GM18870 (cell line): ENCODE data around the gene CLIC5.
"Not testable (repeated sequence)": the region's sequence is repeated elsewhere in the genome, so short reads cannot be mapped to it uniquely, and the experiment has no call there.

Experiments
- ATAC-seq: cut with Tn5 transposase; IDR thresholded peaks from one replicate; pipeline ENCODE4 v1.9.1; 2021; ENCODE audit warnings: moderate library complexity; ENCODE audit not compliant: unreplicated experiment

CLIC5 gene

DNA sequence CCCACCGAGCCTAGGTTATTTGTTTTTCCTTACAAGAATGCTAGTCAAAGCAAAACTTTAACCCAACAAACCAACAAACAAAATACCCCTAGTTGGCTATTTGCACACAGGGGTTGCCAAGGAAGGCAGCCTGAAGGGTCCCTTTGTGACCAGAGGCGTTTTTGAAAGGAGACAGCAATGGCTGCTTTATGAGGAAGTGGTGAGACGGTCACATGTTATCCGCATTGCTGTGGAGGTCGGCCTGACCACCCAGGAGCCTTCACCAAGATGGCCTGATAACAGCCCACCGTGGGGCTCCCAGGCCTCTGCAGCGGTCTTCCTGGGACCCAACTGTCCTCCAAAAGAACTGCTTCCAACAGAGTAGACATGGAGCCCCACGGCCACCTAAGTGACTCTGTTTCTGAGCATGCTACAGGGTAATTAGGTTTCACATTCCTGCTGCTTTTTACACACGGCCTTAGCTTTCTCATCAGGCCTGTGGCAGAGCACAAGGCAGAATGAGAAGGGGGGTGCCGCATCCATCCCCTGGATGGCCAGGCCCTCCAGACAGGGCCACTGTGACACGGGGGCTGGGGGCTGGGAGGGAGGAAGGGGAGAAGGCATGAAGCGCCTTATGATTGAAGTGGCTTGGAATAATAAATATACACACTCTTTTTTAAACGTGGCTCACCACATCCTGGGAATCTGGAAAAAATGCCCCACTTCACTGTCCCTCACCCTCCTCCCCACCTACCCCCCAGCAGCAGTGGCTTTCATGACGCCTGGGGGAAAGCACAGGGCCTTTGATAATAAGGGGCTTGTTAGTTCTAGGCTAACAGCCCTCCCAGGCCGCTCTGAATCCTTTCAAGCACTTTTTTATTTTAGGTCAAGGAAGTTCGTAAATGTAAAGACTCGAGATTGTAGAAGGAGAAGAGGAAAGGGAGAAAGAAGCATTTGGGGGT, 86.0 kb downstream of the CLIC5 start:
- ATAC-seq, result no peak

GRCh38 chr6:45928721-45929305, 86.8 kb downstream of the CLIC5 start:
- no peak for ATAC-seq

- ATAC-seq, result no peak
Measured at GRCh38 chr6:45927421-45928320, 88.0 kb downstream of the CLIC5 start.

DNA sequence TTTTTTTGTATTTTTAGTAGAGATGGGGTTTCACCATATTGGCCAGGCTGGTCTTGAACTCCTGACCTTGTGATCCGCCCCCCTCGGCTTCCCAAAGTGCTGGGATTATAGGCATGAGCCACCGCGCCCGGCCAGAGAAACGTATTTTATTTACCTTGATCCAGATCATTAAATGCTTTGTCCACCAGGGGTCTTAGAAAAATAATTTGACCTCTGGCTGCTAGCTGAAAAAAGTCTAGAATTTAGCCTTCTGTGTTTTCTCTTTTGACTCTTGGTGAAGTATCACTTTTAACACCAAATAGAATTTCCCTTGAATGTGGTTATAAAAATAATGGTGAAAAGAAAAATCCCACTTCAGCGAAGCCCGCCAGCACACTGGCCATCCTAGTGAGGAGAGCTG, 89.2 kb downstream of the CLIC5 start:
- not testable (repeated sequence) for ATAC-seq

GRCh38 chr6:45924763-45925342, 90.8 kb downstream of the CLIC5 start:
- no peak for ATAC-seq

GRCh38 chr6:45923831-45924391, 91.7 kb downstream of the CLIC5 start:
- peak; percentile 62 for ATAC-seq

DNA sequence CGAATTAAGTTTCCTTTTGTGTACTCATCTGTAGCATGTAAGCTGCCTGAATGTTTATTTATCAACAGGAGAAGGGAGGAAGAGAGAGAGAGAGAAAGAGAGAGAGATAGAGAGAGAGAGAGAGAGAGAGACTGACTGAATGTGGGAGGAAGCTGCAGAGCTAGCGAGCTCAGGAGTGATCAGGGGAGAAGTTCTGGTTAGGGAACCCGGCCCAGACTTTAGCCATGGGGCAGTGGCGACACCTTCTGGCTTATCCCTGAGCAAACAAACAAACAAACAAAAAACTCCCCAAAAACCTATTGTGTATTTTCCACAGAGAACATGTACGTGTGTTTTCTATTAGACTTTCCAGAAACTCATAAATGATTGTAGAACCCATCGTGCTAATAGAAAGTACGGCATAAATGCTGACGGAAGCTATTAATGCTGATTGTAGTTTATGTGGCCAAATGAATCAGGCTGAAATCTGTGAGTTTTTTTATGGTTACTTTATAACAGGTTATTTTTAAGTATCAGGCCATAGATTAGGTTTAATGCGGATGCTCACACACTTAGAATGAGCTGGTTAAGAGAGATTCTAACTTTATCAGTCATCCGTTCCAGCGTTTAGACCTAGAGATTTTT, 92.8 kb downstream of the CLIC5 start:
- no peak for ATAC-seq

- ATAC-seq, result no peak
Measured at GRCh38 chr6:45921691-45922281, 93.9 kb downstream of the CLIC5 start.

DNA sequence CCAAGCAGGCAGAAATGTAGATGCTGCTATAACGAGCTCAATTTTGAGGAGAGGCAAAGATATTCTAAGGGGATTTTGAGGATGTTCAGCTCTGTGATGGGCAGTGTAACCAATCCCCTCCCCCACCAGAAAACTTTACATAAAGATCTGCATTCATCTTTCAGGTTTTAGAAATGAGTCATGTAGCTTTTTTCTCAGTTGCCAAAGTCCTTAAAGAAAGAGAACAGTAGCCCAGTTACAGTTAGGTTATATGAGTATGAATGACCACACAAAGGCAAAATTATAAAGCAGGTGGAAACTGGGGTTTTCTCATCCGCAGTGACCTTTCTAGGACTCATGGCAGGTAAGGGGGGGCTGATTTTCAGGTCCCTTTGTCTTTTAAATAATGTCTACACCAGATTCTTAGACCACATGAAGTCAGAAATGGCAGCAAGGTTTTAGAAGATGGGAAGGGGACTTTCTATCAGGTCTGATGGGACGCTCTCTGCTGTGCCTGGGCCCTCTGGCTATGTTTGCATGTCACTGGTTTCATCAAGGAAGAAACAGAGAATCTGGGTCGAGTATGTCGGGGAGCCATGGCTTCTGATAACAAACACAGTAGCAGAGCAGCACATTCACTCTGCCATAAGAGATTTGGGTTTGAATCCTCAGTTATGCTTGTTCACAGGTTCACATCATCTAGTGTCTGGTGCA, 94.7 kb downstream of the CLIC5 start:
- peak; percentile 71 for ATAC-seq

DNA sequence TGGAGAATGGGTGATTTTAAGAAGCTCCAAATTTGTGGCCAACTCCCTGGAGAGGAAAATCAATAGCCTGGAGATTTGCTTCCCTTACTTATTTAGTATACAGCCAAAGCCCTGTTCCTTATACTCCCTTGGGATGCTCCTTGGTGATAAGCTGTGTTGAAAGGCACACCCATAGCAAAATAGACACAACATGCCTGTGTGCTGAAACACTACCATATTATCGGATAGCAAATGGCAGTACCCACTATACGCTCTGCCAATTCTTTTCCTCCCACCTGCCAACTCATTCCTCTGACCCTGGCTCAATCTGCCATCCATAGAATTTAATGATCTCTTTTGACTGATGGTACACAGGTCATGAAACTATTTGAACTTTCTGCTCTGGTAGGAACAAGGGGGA, 98.2 kb downstream of the CLIC5 start:
- no peak for ATAC-seq

DNA sequence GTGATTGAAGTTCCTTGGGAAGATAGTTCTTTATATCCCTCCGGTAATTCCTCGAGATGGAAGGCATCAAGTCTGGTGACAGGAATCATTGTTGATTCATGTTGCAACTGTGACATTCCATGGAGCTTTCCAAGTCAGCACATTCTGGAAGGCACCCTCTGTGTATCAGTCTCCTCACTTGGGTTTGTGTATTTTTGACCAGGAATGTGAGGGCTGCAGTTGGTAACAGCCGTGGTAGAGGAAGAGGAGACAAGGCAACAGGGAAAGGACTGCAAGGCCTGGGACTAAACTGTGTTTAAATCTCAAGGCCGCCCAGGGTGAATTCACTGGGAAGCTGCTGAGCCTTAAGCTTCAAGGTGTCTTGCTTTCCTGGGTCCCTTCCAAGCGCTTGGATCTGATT, 99.0 kb downstream of the CLIC5 start:
- no peak for ATAC-seq

DNA sequence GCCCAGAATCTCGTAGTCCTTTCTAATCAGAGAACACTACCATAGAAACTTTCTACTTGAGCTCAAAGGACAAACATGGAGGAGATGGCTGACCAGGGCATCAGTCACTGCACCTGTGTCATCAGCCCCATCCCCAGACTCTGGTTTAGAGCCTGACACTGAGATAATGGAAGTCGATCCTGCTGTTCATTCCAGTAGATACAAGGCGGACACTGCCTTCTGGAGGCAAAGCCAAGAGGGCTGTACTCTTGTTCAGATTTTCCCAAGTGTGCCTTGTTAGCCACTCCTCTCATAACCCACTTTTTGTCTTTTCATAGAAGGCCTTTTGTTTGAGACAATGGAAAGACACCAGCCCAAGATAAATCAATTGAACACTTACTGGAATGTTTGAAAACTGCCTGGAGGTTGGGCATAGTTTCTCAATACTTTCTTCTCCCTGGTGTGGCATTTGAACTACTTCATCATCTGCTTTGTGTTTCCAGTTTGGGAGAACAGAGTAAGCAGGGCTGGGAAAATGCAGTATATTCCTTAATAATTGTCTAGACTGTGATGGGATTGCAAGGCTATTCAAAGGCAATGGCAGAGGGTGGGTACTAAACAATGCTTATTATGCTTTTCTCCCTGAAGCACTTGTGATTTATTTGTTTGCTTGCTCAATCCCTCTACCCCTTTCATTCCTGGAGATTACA, 99.7 kb downstream of the CLIC5 start:
- ATAC-seq, result no peak

GRCh38 chr6:45911691-45912090, 104.0 kb downstream of the CLIC5 start:
- ATAC-seq, result no peak

DNA sequence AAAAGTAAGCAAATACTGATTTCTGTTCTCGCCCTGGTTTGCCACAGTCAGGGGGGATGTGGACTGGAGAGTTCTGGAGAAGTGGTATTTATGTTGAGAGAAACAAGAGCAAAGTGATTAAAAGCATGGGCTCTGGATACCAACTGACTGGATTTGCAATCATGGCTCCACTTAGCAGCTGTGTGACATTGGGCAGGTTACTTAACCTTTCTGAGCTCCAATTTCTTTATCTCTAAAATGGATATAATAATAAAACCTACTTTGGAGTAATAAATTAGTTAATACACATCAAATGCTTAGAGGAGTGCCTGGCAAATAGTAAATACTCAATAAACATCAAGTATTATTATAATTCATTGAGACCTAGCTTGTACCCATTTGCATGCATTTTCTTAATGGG, 111.7 kb downstream of the CLIC5 start:
- ATAC-seq, result no peak

- ATAC-seq, result no peak
Measured at GRCh38 chr6:45902984-45903383, 112.7 kb downstream of the CLIC5 start.

GRCh38 chr6:45901767-45902650, 113.7 kb downstream of the CLIC5 start:
- ATAC-seq, result no peak

GRCh38 chr6:45900808-45901752, 114.6 kb downstream of the CLIC5 start:
- no peak for ATAC-seq
